ENCODE measurements around the gene ZBTB7C. TPM values are rescaled to one million over a fixed set of nuclear protein-coding genes. Genes with fewer than 3 reads are reported as not detected.
A peak's percentile ranks its signal among the peaks of the same experiment; 100 is the strongest.

ZBTB7C gene
- total and polyA plus RNA-seq, 9 donors: 1.5 to 26.6 (median 15.7) TPM

GRCh38 chr18:48360376-48361021, 48.7 kb downstream of the ZBTB7C start:
- TF ChIP-seq EP300 (IDR thresholded peaks at IDR 0.05) (no peak), POLR2A (IDR thresholded peaks at IDR 0.05) (no peak)
- TF ChIP-seq, protein P1, sequence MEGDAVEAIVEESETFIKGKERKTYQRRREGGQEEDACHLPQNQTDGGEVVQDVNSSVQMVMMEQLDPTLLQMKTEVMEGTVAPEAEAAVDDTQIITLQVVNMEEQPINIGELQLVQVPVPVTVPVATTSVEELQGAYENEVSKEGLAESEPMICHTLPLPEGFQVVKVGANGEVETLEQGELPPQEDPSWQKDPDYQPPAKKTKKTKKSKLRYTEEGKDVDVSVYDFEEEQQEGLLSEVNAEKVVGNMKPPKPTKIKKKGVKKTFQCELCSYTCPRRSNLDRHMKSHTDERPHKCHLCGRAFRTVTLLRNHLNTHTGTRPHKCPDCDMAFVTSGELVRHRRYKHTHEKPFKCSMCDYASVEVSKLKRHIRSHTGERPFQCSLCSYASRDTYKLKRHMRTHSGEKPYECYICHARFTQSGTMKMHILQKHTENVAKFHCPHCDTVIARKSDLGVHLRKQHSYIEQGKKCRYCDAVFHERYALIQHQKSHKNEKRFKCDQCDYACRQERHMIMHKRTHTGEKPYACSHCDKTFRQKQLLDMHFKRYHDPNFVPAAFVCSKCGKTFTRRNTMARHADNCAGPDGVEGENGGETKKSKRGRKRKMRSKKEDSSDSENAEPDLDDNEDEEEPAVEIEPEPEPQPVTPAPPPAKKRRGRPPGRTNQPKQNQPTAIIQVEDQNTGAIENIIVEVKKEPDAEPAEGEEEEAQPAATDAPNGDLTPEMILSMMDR (IDR thresholded peaks at IDR 0.05): no peak
- Histone ChIP-seq H3K27me3 (no peaks in the 10 kb centered on the region), H3K4me3 (no peak overlapping the region), H3K4me1 (ENCODE audit: insufficient read depth) (peaks cover 2% of the 10 kb centered on the region), H3K9me3 (no peaks in the 10 kb centered on the region), H3K27ac (no peak overlapping the region), H3K36me3 (no peaks in the 10 kb centered on the region)
- DNase-seq: peak in 1 of 5 donors; percentile 4
- WGBS, 3 donors: 84 to 89% (median 87%) methylated on average over 9 of the region's 9 CpGs
- intact Hi-C loops (cut with DNase I): no loop called here

DNA sequence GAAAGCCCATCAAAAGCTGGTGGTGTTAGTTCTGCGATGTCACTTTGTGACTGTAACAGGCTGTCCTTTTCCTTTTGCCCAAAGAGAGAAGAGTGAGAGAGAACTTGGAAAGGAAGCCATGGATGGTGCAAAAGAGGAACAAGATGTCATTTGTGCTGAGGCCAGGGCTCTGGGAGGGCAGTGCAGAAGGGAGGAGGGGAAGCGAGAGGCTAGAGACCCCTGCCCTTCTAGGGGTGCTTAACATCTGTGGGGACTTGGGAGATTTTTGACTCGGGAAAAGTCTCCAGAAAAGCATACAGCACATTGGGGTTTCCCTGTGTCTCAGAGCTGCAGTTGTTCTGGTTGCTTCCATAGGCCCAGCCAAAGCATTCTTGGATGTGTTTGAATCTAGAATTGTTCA, 49.6 kb downstream of the ZBTB7C start:
- intact Hi-C loops (cut with DNase I): no loop called here
- H3K4me1 ChIP-seq (ENCODE audit: insufficient read depth): peaks cover 4% of the 10 kb centered on the region
- 84 to 95% (median 93%) methylated on average over 3 of the region's 3 CpGs for WGBS, 3 donors
- H3K9me3 ChIP-seq: no peaks in the 10 kb centered on the region
- H3K36me3 ChIP-seq: no peaks in the 10 kb centered on the region
- H3K27ac ChIP-seq: no peak overlapping the region
- peak in 1 of 5 donors; percentile 1 for DNase-seq
- H3K27me3 ChIP-seq: no peaks in the 10 kb centered on the region
- no peak overlapping the region for H3K4me3 ChIP-seq
- TF ChIP-seq EP300 (IDR thresholded peaks at IDR 0.05): no peak
- TF ChIP-seq, protein P1 (IDR thresholded peaks at IDR 0.05): no peak

DNA sequence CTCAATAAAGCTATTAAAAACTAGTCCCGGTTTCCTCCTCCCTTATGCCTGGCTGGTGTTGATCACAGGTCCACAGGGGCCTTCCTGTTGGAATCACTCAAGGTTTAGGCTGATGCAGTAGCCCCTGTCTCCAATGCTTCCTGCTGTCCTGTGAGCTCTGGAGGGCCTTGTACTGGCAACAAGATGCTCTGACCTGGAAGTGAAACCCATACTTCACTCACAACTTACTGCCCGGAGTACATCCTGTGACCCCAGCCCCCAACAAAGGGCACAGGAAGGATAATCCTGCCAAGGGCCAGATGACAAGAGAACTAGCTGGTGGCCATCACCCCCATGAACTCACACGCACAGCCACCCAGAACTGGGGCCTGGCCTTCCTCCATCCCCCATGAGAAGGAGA, 50.3 kb downstream of the ZBTB7C start:
- Histone ChIP-seq H3K36me3 (no peaks in the 10 kb centered on the region), H3K4me1 (ENCODE audit: insufficient read depth) (peaks cover 4% of the 10 kb centered on the region), H3K4me3 (no peak overlapping the region), H3K9me3 (no peaks in the 10 kb centered on the region), H3K27ac (no peak overlapping the region), H3K27me3 (no peaks in the 10 kb centered on the region)
- 75 to 88% (median 86%) methylated on average over 3 of the region's 3 CpGs for WGBS, 3 donors
- DNase-seq: peak in 1 of 5 donors; percentile 3
- TF ChIP-seq POLR2A (IDR thresholded peaks at IDR 0.05) (no peak), EP300 (IDR thresholded peaks at IDR 0.05) (no peak)
- TF ChIP-seq, protein P1 (IDR thresholded peaks at IDR 0.05): no peak
- intact Hi-C loops (cut with DNase I): no loop called here

DNA sequence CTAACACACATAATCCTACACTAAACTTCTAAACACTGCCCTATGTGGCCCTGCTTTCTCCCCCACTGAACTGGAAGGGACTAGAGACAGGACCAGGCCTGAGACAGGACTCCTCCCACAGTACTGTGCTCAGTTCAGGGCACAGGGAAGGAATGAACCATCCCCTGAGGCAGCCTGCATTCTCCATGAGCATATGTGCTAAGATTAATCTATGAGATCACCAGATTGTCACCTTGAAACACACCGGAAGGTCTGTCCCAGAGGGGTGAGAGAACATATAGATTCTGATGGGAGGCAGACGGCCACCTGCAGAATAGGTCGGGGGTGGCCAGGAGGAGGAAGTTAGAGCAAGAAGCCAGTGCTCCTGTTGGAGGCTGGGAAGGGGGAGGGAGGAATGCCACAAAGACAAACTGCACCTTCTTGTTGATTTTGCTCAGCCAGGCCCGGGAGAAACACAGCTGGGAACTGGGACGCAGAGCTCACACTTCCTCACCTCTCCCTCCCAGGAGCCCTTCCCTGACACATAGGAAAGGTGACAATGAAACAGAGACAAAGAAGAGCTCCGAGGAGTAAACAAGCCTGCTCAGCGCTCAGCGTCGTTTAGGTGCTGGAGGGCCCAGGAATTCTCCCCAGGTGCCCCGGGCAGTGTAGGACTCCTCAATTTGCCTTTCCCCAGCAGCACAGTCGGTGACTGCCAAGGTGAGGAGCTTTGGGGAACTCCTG, 52.1 kb downstream of the ZBTB7C start:
- Histone ChIP-seq H3K27me3 (no peaks in the 10 kb centered on the region), H3K36me3 (no peaks in the 10 kb centered on the region), H3K4me1 (ENCODE audit: insufficient read depth) (peaks cover 3% of the 10 kb centered on the region), H3K9me3 (no peaks in the 10 kb centered on the region), H3K4me3 (no peak overlapping the region), H3K27ac (no peak overlapping the region)
- intact Hi-C loops (cut with DNase I): no loop called here
- peak in 1 of 5 donors; percentile 4 for DNase-seq
- TF ChIP-seq EP300 (IDR thresholded peaks at IDR 0.05) (no peak), POLR2A (IDR thresholded peaks at IDR 0.05) (no peak)
- TF ChIP-seq, protein P1 (IDR thresholded peaks at IDR 0.05): no peak
- 66 to 76% (median 72%) methylated on average over 11 of the region's 11 CpGs for WGBS, 3 donors
